GM12878 (cell line): Measurements from ENCODE around the gene DPP6. TPM values are rescaled to one million over a fixed set of nuclear protein-coding genes. Genes with fewer than 3 reads are reported as not detected.

Experiments
- ATAC-seq: fragments of 200-7000 bp; cut with Tn5 transposase; 3 replicates; pipeline ENCODE4 v1.9.1; 2020; ENCODE audit warnings: mild to moderate bottlenecking, moderate library complexity
- BruUV-seq: library from RNA; stranded (reverse); fragments of 400-500 nt; replicated peaks from 2 replicates; lab custom pipeline; 2021; lab: Mats Ljungman, UMichigan
- CTCF ChIA-PET: fragments of 300-600 bp; sonication (Branson Sonifier 250); formaldehyde crosslinking; extraction: SDS; loops from one replicate; lab custom pipeline; 2021; ENCODE audit warnings: inconsistent platforms; lab: Yijun Ruan, JAX
- POLR2A ChIA-PET: fragments of 350-600 bp; formaldehyde crosslinking; extraction: SDS; loops from one replicate; lab custom pipeline; 2021; ENCODE audit warnings: inconsistent platforms; lab: Charles Lee
- RAD21 ChIA-PET: fragments of 300-600 bp; sonication (Branson Sonifier 250); formaldehyde crosslinking; loops from one replicate; lab custom pipeline; 2023; ENCODE audit warnings: antibody characterized with exemption; ENCODE audit not compliant: unreplicated experiment; lab: Charles Lee
- SMC1A ChIA-PET: fragments of 300-600 bp; sonication (Branson Sonifier 250); formaldehyde crosslinking; loops from one replicate; lab custom pipeline; 2023; ENCODE audit not compliant: unreplicated experiment, uncharacterized antibody; lab: Charles Lee
- DNase-seq: peaks from one replicate; pipeline ENCODE4 v3.0.0-alpha.2; 2011; ENCODE audit warnings: low read depth, low spot score
- FAIRE-seq: peaks from 3 replicates; lab custom pipeline; 2011; peaks lifted over from hg19 to GRCh38; lab: Jason Lieb, UNC
- H2AFZ ChIP-seq: 2 replicates; pipeline ENCODE4 v1.6.0; 2011; ENCODE audit warnings: low read depth, low read length, control low read depth; ENCODE audit not compliant: control insufficient read depth
- H3K27ac ChIP-seq: 2 replicates; pipeline ENCODE4 v1.5.1; 2011; ENCODE audit warnings: control low read depth; ENCODE audit not compliant: control insufficient read depth, insufficient read depth
- H3K27me3 ChIP-seq, 2 experiments: replicated peaks in 1 of 2; 2 replicates each; pipeline versions ENCODE4 v1.6.0 to v1.6.1; 2011; ENCODE audit warnings: low read length in 1 of 2; ENCODE audit not compliant: control insufficient read depth in 2 of 2, insufficient read depth in 2 of 2
- H3K36me3 ChIP-seq, 2 experiments: 2 replicates each; pipeline ENCODE4 v1.5.1; 2011; ENCODE audit warnings: low read length in 1 of 2; ENCODE audit not compliant: control insufficient read depth in 2 of 2, insufficient read depth in 2 of 2
- H3K4me1 ChIP-seq: 2 replicates; pipeline ENCODE4 v1.6.1; 2011; ENCODE audit warnings: mild to moderate bottlenecking, low read length, moderate library complexity, mixed read lengths; ENCODE audit not compliant: control insufficient read depth, insufficient read depth
- H3K4me2 ChIP-seq: 2 replicates; pipeline ENCODE4 v1.6.0; 2011; ENCODE audit warnings: control low read depth; ENCODE audit not compliant: control insufficient read depth, insufficient read depth
- H3K4me3 ChIP-seq: fragments of 200-600 bp; sonication (generic); 2 replicates; pipeline ENCODE4 v1.5.1; 2016
- H3K79me2 ChIP-seq: 2 replicates; pipeline ENCODE4 v1.6.0; 2011; ENCODE audit warnings: low read length; ENCODE audit not compliant: control insufficient read depth, insufficient read depth
- H3K9ac ChIP-seq: 2 replicates; pipeline ENCODE4 v1.8.0; 2011; ENCODE audit warnings: low read length, control low read depth, mixed read lengths; ENCODE audit not compliant: control insufficient read depth, insufficient read depth
- H3K9me3 ChIP-seq: replicated peaks from 3 replicates; pipeline ENCODE4 v1.5.1; 2011; ENCODE audit warnings: mild to moderate bottlenecking, low read length; ENCODE audit not compliant: control insufficient read depth, insufficient read depth
- H4K20me1 ChIP-seq: 2 replicates; pipeline ENCODE4 v1.6.0; 2011; ENCODE audit not compliant: control insufficient read depth, insufficient read depth
- ASH2L ChIP-seq: fragments of 300-600, 200-600 bp; sonication (generic); IDR thresholded peaks from 2 replicates; pipeline ENCODE4 v1.6.1; 2017; ENCODE audit warnings: low read depth, mild to moderate bottlenecking, borderline replicate concordance
- BMI1 ChIP-seq: fragments of 450-650 bp; IDR thresholded peaks from 2 replicates; pipeline ENCODE4 v1.6.1; 2016; ENCODE audit warnings: mild to moderate bottlenecking, moderate library complexity, borderline replicate concordance
- CBFB ChIP-seq: IDR thresholded peaks from 2 replicates; pipeline ENCODE4 v1.6.1; 2016; ENCODE audit warnings: antibody characterized with exemption, low read depth
- KLF5 ChIP-seq: fragments of 450-650 bp; IDR thresholded peaks from 2 replicates; pipeline ENCODE4 v1.6.1; 2014; ENCODE audit warnings: mild to moderate bottlenecking; ENCODE audit not compliant: partially characterized antibody
- MEF2B ChIP-seq: fragments of 450-650 bp; IDR thresholded peaks from 2 replicates; pipeline ENCODE4 v1.6.1; 2018; ENCODE audit warnings: mild to moderate bottlenecking, moderate library complexity; ENCODE audit not compliant: partially characterized antibody, poor library complexity, severe bottlenecking
- NFYB ChIP-seq: IDR thresholded peaks from 2 replicates; pipeline ENCODE4 v1.6.1; 2011; ENCODE audit warnings: low read depth, mild to moderate bottlenecking, low read length, improper control_type of control experiment, moderate library complexity; ENCODE audit not compliant: insufficient read depth
- PAX5 ChIP-seq: IDR thresholded peaks from 2 replicates; pipeline ENCODE4 v1.6.1; 2011; ENCODE audit warnings: low read depth, low read length, borderline replicate concordance
- SMC3 ChIP-seq: IDR thresholded peaks from 2 replicates; pipeline ENCODE4 v1.6.1; 2011; ENCODE audit warnings: low read length, improper control_type of control experiment, borderline replicate concordance
- SPI1 ChIP-seq: IDR thresholded peaks from 2 replicates; pipeline ENCODE4 v1.6.1; 2011; ENCODE audit warnings: low read depth, mild to moderate bottlenecking, low read length, moderate library complexity, borderline replicate concordance; ENCODE audit not compliant: insufficient read depth
- SREBF1 ChIP-seq: IDR thresholded peaks from 2 replicates; pipeline ENCODE4 v1.6.1; 2012; ENCODE audit warnings: mild to moderate bottlenecking, low read length
- YBX1 ChIP-seq: fragments of 450-650 bp; IDR thresholded peaks from 2 replicates; pipeline ENCODE4 v1.6.1; 2016; ENCODE audit warnings: antibody characterized with exemption
- WGBS: methylation state at CpG from one replicate; pipeline ENCODE4 v1.1.6; 2016; ENCODE audit warnings: low lambda C conversion rate; ENCODE audit not compliant: insufficient replicate concordance, insufficient coverage; ENCODE audit errors: missing lambda C conversion rate; 5-methylcytosine and 5-hydroxymethylcytosine counted together
- in situ Hi-C: fragments of 300-500 bp; cut with MboI; formaldehyde crosslinking; loops from 9 replicates; pipeline ENCODE4 v1.14.3; 2018; ENCODE audit warnings: mixed read lengths
- intact Hi-C: fragments of 100-400 bp; cut with micrococcal nuclease; formaldehyde crosslinking; loops from one replicate; pipeline ENCODE4 v1.14.2; 2022; ENCODE audit not compliant: unreplicated experiment
- polyA plus RNA-seq, 11 experiments: library from polyadenylated mRNA; depleted of rRNA in 4 of 11; unstranded in 6 of 11; stranded (reverse) in 5 of 11; fragments of >200 nt; fragmentation: Nextera tagmentation in 4 of 11; fragmentation: Illumina TruSeq in 1 of 11; extraction: Ambion mirVana in 4 of 11; extraction: Trizol in 1 of 11; gene quantifications; 1 replicate in 1 of 11; 2 replicates in 10 of 11; pipeline versions ENCODE4 v1.2.1 to v1.2.3, GENCODE V29; 2011 to 2016; ENCODE audit warnings: inconsistent platforms in 2 of 11, missing spikeins in 2 of 11, low read depth in 1 of 11
- total RNA-seq, 4 experiments: library from RNA; depleted of rRNA in 3 of 4; stranded (reverse); fragments of >200 nt in 3 of 4; fragmentation: Illumina TruSeq in 1 of 4; extraction: Trizol in 1 of 4; gene quantifications; 2 replicates each; pipeline versions ENCODE4 v1.2.1 to v1.2.3, GENCODE V29; 2013 to 2021
- TF ChIP-seq, protein P1 (sequence below): fragments of 450-650 bp; IDR thresholded peaks from 2 replicates; pipeline ENCODE4 v1.6.1; 2017; ENCODE audit warnings: antibody characterized with exemption, mild to moderate bottlenecking, moderate library complexity
- TF ChIP-seq, protein P2 (sequence below): IDR thresholded peaks from 2 replicates; pipeline ENCODE4 v1.6.1; 2012; ENCODE audit warnings: low read depth, low read length, improper control_type of control experiment

The DPP6 gene
- total and polyA plus RNA-seq, 10 of the 15 experiments (the other 5 are each of a cell fraction or from before 2014, with no cell fraction given) = not detected

DNA sequence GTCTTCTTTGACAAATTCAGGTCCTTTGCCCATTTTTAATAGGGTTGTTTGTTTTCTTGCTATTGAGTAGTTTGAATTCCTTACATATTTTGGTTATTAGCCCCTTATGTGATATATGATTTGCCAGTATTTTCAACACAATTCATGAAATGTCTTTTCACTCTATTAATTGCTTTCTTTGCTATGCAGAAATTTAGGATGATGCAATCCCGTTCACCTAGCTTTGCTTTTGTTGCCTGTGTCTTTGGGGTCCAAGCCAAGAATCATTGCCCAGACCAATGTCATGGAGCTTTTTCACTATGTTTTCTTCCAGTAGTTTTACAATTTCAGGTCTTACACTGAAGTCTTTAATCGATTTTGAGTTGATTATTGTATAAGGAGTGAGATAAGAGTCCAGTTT lies 796.3 kb downstream of the DPP6 start (continued):
- TF ChIP-seq SMC3 (no peak), MEF2B (no peak), KLF5 (no peak), SREBF1 (no peak), ASH2L (no peak), CBFB (no peak), YBX1 (no peak), PAX5 (no peak), BMI1 (no peak)
- TF ChIP-seq, protein P1, sequence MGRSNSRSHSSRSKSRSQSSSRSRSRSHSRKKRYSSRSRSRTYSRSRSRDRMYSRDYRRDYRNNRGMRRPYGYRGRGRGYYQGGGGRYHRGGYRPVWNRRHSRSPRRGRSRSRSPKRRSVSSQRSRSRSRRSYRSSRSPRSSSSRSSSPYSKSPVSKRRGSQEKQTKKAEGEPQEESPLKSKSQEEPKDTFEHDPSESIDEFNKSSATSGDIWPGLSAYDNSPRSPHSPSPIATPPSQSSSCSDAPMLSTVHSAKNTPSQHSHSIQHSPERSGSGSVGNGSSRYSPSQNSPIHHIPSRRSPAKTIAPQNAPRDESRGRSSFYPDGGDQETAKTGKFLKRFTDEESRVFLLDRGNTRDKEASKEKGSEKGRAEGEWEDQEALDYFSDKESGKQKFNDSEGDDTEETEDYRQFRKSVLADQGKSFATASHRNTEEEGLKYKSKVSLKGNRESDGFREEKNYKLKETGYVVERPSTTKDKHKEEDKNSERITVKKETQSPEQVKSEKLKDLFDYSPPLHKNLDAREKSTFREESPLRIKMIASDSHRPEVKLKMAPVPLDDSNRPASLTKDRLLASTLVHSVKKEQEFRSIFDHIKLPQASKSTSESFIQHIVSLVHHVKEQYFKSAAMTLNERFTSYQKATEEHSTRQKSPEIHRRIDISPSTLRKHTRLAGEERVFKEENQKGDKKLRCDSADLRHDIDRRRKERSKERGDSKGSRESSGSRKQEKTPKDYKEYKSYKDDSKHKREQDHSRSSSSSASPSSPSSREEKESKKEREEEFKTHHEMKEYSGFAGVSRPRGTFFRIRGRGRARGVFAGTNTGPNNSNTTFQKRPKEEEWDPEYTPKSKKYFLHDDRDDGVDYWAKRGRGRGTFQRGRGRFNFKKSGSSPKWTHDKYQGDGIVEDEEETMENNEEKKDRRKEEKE = no peak
- TF ChIP-seq, protein P2, sequence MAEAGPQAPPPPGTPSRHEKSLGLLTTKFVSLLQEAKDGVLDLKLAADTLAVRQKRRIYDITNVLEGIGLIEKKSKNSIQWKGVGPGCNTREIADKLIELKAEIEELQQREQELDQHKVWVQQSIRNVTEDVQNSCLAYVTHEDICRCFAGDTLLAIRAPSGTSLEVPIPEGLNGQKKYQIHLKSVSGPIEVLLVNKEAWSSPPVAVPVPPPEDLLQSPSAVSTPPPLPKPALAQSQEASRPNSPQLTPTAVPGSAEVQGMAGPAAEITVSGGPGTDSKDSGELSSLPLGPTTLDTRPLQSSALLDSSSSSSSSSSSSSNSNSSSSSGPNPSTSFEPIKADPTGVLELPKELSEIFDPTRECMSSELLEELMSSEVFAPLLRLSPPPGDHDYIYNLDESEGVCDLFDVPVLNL = no peak
- TF ChIP-seq, all 136 proteins: peak for 0

DNA sequence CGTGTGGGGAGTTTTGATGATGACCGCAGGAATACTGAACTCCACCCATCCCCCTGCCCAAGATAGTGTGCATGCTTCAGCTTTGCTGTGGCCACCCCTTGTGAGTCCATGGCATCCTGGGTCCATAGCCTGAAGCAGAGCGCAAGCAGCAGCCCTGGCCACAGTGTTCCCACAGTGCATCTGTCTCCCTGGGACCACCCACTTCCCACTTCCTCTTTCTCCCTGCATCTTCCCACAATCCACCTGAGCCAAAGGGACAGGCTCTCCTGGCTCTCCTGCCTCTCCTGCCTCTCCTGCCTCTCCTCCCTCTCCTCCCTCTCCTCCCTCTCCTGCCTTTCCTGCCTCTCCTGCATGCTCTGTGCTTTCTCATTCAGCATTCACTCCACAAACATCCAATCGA lies 800.0 kb downstream of the DPP6 start:
- Histone ChIP-seq H3K9me3 (no peaks in the 10 kb centered on the region; the same call in 2 of the 3 replicates), H4K20me1 (no peaks in the 10 kb centered on the region), H3K4me2 (no peak overlapping the region), H3K27me3 (no peaks in the 10 kb centered on the region), H3K36me3 (no peaks in the 10 kb centered on the region), H3K4me1 (no peaks in the 10 kb centered on the region), H3K27ac (no peak overlapping the region), H2AFZ (no peak overlapping the region), H3K4me3 (no peak overlapping the region), H3K9ac (no peak overlapping the region), H3K79me2 (no peaks in the 10 kb centered on the region)
- intact Hi-C loops (no loop called here), in situ Hi-C loops (no loop called here)
- 49% methylated on average over 4 of the region's 4 CpGs for WGBS
- ATAC-seq = no peak
- SMC1A ChIA-PET = no interaction called here
- TF ChIP-seq SPI1 (peak; percentile 68; the same call in 1 of the 2 replicates), NFYB (no peak)
- CTCF ChIA-PET = no interaction called here
- BruUV-seq = no TSS peak
- no peak for FAIRE-seq
- no peak for DNase-seq
- POLR2A ChIA-PET = no interaction called here
- RAD21 ChIA-PET = no interaction called here
